Stimulated activated CD8-positive, alpha-beta memory T cell treated with anti-CD3 and anti-CD28 coated beads, Interleukin-4, amount 100 ng/mL, for 24 hours (primary cell): ENCODE results near the gene RUNX2.
"Not testable (repeated sequence)": the region's sequence is repeated elsewhere in the genome, so short reads cannot be mapped to it uniquely, and the experiment has no call there.

Experiments used
- DNase-seq: peaks from one replicate; pipeline ENCODE4 v3.0.0-alpha.2; 2020; ENCODE audit warnings: low read depth

RUNX2 gene

GRCh38 chr6:45558858-45559257 is 230.7 kb downstream of the RUNX2 start:
- DNase-seq = no peak

DNA sequence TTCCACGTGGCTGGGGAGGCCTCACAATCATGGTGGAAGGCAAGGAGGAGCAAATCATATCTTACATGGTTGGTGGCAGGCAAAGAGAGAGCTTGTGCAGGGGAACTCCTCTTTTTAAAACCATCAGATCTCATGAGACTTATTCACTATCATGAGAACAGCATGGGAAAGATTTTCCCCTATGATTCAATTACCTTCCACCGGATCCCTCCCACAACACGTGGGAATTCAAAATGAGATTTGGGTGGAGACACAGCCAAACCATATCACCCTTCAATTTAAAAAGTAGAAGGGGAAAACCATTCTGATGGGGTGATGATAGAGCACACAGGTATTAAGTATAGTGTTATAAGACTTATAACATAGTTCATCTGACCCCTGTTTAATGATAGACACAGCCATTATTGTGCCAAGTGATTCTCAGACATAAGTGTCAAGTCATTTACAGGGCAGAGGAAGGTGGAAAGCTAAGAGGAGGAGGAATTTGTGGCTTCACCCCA is 232.2 kb downstream of the RUNX2 start:
- not testable (repeated sequence) for DNase-seq

GRCh38 chr6:45562171-45562570 is 234.0 kb downstream of the RUNX2 start:
- no peak for DNase-seq

DNA sequence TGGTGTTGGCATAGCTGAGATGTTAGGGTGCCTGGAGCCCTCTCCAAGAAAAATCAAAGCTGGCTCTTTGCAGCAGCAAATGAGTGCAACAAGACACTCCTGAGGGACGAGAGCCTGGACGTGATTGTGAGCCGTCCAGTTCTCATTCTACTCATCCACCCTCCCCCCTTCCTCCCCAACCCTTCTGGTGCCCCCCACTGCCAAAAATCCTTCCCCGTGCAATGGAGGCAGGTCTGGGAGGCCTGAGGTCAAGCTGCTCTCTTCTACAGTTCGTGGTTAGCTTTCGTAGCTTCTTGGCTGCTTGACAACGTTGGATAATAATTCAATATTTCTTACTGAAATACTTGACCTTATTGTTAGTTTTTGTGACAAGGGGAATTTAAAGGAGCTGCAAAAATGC is 234.9 kb downstream of the RUNX2 start:
- DNase-seq = no peak

DNA sequence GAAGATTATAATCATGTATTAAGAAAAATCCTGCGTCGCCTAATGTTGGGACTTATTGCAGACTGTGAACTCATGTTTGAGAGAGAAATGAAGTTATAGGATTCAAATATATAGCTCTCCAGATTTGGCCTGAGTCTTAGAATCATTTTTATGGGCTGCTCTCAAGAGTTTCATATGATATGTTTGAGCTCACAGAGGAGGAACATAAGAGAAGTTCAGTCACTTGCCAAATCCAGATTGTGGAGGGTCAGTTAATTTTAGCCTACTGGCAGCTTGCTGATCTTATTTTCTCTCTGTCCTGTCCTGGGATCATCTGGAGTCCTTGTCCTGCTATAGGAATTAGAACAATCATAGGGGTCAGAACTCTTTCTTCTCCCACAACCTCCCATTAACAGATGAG is 235.7 kb downstream of the RUNX2 start:
- no peak for DNase-seq

DNA sequence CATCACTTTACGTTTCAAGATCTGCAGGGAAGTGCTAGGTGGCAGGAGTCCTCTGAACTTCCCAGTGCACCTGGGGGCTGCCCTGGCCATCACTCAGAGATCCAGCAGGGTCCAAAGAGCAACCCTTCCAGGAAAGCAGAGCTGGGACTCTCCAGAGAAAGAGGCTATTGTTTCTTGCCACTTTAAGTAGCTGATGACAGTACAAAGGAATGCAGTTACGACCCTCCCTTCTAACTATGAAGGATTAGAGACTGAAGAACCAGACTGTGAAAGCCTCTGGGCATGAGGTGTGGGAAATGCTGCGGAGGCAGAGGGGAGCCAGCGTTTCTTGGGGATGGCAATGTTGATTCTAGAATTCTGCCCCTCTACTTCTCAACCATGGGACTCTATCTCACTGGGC is 238.8 kb downstream of the RUNX2 start:
- DNase-seq = no peak

DNA sequence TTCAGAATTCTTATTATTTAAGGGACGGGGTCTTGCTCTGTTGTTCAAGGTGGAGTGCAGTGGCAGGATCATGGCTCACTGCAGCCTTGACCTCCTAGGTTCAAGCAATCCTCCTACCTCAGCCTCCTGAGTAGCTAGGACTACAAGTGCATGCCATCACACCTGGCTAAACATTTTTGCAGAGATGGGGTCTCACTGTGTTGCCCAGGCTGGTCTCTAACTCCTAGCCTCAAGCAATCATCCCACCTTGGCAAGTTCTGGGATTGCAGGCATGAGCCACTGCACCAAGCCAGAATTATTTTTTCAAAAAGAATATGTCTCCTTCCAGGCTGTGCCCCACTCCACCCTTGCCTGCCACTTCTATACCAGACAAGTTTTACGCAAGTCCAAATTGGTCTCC is 239.7 kb downstream of the RUNX2 start:
- DNase-seq = no peak

- DNase-seq = no peak
These were observed 240.5 kb downstream of the RUNX2 start for GRCh38 chr6:45568626-45569025.

DNA sequence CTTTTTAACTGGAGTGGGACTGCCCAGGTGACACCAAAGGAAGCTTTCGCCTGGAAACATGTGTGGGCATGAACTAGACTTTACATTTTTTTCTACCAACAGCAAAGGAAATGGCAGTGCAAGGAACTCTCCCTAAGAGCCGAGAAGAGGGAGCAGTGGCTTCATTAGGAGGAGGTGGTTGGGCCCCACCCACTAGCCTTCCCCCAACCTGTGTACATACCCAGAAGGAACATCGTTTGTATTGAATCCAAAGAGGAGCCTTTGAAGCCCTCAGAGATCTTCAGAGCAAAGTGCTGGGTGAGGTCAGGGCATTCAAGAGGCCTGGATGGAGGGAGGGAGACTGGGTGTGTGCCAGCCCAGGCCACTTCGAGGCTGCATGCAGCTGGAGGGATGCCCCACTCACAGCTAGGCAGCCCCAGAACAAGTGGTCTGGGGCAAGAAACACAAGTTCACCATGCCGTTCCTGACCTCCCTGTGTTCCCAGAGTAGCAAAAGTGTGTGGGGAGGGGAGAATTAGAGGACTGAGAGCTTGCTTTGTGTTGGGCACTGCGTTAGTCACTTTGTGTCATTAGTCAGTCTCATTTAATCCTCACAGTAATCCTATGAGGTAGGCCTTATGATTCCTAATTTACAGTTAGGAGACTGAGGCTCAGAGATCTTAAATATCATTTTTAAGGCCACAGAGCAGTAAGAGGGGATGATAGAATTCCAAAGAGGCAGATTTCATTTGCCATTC is 241.2 kb downstream of the RUNX2 start:
- DNase-seq = no peak

DNA sequence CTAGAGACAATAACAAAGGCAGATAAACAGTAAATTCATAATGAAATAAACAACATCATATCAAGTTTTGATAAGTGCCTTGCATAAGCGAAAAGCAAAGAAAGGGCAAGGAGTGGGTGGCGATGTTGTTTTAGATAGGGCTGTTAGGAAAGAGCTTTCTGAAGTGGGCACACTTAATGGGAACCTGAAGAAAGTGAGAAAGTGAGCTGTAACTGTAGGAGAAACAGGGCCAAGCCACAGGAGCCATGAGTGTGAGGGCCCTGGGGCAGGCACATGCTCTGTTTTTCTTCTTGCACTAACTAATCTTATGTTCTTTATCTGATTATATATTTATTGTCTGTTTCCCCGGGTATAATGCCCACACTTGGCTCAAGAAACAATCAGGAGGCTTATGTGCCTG is 243.0 kb downstream of the RUNX2 start:
- no peak for DNase-seq

DNA sequence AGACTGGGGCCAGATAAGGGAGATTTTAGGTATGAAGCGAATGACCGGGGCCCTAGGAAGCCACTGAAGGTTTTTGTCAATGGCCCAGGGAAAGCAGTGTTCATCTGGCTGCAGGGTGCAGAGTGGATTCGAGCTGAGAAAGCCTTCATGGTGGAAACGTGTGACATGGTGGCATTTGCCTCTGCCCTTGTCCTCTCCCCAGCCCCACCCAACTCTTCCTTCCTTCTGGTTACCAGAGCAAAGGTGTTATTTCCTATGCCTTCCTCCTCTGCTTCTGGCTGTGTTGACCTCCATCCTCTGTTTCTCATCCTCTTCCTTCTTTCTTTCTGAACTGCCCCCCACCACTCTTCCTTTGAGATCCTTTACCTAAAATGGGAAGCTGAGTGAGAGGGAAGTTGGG is 244.7 kb downstream of the RUNX2 start:
- DNase-seq = no peak

GRCh38 chr6:45574014-45574461 is 245.9 kb downstream of the RUNX2 start:
- no peak for DNase-seq

DNA sequence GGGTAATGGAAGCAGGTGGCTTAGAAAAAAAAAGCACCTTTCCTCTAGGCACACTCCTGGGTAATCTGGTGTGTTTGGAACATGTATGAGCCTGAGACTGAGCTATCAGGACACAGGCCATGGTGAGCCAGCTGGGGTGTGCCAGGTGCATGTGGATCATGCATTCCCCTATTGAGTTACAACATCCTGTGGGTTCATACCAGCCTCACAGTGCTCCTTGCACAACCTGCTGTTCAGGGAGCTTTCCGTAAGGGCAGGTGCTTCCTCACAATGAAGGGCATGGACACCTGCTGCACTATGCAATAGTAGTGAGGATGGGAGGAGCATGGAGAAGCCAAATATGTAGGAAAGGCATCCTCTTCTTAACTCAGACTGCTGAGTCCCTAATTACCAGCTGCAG is 246.8 kb downstream of the RUNX2 start:
- DNase-seq = no peak

DNA sequence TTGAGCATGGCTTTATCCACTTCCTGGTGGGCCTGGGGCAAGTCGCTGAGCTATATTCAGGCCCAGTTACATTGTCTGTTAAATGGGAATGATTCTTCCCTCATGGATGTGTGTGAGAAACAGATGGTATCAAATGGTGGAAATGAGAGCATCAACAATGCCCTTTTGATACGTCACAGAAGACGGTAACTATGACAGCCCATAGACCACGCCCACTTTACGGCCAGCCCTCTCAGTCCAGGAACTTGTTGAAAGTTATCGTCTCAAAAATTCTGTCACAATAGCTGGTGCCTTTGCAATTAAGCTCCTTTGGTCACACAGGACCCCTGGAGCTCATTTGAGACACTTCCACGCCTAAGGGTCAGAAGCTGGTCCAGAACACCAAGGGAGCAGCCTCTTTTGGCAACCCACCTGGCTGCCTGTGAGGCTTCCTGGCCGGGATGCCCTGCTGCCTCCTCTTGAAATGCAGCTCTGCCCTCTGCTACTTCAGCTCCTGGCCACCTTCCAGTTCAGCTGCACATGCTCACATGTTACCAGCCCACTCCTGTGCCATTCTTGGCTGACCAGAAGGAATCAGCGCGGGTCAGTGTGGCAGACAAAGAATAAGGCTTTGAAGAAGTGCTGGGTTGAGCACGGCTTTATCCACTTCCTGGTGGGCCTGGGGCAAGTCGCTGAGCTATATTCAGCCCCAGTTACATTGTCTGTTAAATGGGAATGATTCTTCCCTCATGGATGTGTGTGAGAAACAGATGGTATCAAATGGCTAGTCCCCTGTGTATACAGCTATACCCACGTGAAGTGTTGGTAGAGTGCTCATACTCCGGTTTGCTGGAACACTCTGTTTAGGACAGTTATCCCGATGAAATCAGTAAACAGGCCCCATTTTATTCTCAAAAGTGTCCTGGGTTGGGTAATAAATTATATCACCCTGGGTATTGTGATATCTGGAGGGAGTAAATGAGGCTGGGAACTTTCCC is 248.8 kb downstream of the RUNX2 start:
- no peak for DNase-seq

- DNase-seq = no peak
These were observed 249.8 kb downstream of the RUNX2 start for GRCh38 chr6:45577836-45578504.

DNA sequence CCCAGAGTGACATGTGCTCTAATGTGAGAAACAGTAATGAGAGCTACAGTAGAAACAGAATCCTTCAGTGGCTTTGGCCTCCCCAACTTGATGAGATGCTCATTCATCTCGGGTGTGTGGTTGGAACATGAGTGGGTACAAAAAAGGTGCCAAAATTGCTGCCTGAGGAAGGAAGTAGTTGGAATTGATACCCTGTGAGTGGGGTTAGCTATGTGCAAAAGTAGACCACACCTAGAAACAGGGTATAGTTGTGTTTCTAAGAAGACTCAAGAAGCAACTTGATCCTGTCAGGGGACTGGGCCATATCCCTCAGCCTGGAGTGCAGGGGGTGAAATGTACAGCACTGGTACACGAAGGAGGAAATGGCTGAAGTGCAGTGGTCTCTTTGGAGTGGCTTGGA is 256.0 kb downstream of the RUNX2 start:
- no peak for DNase-seq

- DNase-seq = peak; percentile 15
These were observed 258.4 kb downstream of the RUNX2 start for GRCh38 chr6:45586216-45587171.

DNA sequence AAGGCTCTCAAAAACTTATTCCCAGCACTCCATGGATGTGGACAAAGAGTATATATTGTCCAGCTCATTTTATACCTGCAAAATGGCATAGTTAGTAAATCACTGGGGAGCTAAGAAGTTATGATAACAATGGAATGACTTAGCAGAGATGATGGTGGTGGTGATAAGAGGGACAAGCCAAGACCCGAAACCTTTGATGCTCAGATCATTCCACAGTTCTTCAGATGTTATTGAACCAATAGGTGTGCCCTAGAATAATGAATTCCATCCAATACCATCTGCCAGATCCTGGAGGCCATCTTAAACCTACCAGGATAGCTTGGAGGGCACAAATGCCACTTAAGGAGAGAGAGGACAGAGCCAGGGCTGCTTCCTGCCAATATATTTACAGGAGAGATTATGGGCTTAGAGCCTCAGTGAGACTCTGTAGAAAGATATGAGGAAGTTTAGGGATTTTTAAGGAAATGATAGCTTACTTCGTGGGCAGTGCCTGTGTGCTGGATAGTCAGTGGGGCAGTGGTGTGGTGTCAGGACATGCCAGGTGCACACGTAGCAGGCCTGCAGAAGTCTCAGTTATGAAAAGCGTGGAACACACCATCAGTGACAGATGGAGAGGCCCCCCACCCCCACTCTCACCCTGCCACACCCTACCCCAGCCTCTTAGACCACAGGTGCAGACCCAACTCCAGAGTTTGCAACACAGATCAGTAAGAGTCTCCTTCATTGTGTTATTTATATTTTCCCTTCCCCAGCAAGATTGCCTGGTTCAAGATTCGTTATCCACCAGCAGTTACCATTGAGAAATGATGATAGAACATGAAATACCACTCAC is 259.3 kb downstream of the RUNX2 start:
- no peak for DNase-seq

GRCh38 chr6:45589367-45589766 is 261.2 kb downstream of the RUNX2 start:
- DNase-seq = no peak

- no peak for DNase-seq
These were observed 262.1 kb downstream of the RUNX2 start for GRCh38 chr6:45590226-45590625.
